NK-92 (cell line): ENCODE results near the gene HSPBP1.
"Not testable (repeated sequence)": the region's sequence is repeated elsewhere in the genome, so short reads cannot be mapped to it uniquely, and the experiment has no call there.

Experiments used
- DNase-seq: peaks from one replicate; lab custom pipeline; 2025; ENCODE audit not compliant: unreplicated experiment; lab: John Stamatoyannopoulos, UW

The HSPBP1 gene

GRCh38 chr19:55240713-55241020 lies 39.2 kb downstream of the HSPBP1 start:
- DNase-seq = no peak

GRCh38 chr19:55239004-55239403 lies 40.9 kb downstream of the HSPBP1 start:
- DNase-seq = no peak

GRCh38 chr19:55238030-55238429 lies 41.9 kb downstream of the HSPBP1 start:
- no peak for DNase-seq

GRCh38 chr19:55232986-55233385 lies 46.9 kb downstream of the HSPBP1 start:
- DNase-seq = no peak

GRCh38 chr19:55232286-55232602 lies 47.7 kb downstream of the HSPBP1 start:
- no peak for DNase-seq

- DNase-seq = no peak
These were observed 48.3 kb downstream of the HSPBP1 start for GRCh38 chr19:55231391-55232285.

GRCh38 chr19:55230780-55231179 lies 49.1 kb downstream of the HSPBP1 start:
- no peak for DNase-seq

- no peak for DNase-seq
These were observed 49.6 kb downstream of the HSPBP1 start for GRCh38 chr19:55230329-55230728.

GRCh38 chr19:55229789-55230182 lies 50.1 kb downstream of the HSPBP1 start:
- no peak for DNase-seq

- no peak for DNase-seq
These were observed 50.6 kb downstream of the HSPBP1 start for GRCh38 chr19:55229145-55229788.

- DNase-seq = no peak
These were observed 51.4 kb downstream of the HSPBP1 start, which contains the start of gene TMEM86B for GRCh38 chr19:55228403-55229031. TMEM86B (minus strand) TSS chr19:55228763; CDS start chr19:55228741, 22 bp downstream.

- DNase-seq = no peak
These were observed 51.9 kb downstream of the HSPBP1 start for GRCh38 chr19:55228015-55228391.

- DNase-seq = no peak
These were observed 52.5 kb downstream of the HSPBP1 start for GRCh38 chr19:55227241-55228014.

- DNase-seq = no peak
These were observed 53.1 kb downstream of the HSPBP1 start for GRCh38 chr19:55226788-55227187.

GRCh38 chr19:55226273-55226672 lies 53.6 kb downstream of the HSPBP1 start:
- DNase-seq = no peak

GRCh38 chr19:55225415-55225958 lies 54.4 kb downstream of the HSPBP1 start:
- DNase-seq = no peak

GRCh38 chr19:55224679-55225414 lies 55.1 kb downstream of the HSPBP1 start:
- DNase-seq = not testable (repeated sequence)

- no peak for DNase-seq
These were observed 55.8 kb downstream of the HSPBP1 start for GRCh38 chr19:55224038-55224665.

GRCh38 chr19:55223291-55224037 lies 56.4 kb downstream of the HSPBP1 start:
- DNase-seq = no peak
